ENCODE measurements around the gene ACOT6.
A peak's percentile ranks its signal among the peaks of the same experiment; 100 is the strongest.
"Not testable (repeated sequence)": the region's sequence is repeated elsewhere in the genome, so short reads cannot be mapped to it uniquely, and the experiment has no call there.

ACOT6 gene

DNA sequence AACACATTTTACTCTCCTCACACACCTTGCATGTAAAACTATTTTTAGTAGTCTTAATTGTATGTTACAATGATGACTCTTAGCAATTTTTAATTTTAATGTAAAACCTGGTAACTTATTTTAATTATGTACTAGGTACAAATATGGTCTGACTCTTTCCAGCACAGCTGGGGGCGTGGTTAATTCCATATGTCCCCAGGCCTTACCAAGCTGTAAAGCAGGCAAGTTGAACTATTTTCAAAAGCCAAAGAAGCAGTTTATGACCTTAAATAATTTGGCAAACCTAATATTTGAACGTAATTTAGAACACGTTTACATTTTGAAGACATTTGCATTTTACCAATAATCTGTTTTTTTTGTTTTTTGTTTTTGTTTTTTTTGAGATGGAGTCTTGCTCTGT is 9.3 kb upstream of the ACOT6 start:
- no peak for DNase-seq

DNA sequence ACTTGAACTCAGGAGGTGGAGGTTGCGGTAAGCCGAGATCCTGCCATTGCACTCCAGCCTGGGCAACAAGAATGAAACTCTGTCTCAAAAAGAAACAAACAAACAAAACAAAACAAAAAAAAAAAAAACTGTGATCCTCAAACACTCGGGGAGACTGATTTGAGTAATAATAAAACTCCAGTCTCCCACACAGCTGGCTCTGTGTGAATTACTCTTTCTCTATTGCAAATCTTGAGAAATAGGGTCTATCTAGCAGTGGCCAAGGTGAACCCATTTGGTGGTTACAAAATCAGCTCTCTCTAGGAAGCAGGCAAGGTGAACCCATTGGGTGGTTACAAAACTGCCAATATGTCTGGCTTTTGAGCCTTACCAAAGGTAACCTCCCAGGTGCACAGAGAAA is 6.0 kb upstream of the ACOT6 start:
- DNase-seq: no peak

DNA sequence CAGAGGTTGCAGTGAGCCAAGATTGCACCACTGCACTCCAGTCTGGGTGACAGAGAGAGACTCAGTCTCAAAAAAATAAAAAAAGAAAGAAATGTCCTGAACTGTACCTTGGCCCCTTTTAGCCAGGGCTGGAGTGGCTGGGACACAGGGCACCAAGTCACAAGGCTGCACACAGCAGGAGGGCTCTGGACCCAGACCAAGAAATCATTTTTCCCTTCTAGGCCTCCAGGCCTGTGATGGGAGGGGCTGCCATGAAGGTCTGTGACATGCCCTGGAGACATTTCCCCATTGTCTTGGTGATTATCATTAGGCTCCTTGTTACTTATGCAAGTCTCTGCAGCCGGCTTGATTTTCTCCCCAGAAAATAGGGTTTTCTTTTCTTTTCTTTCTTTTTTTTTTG is 5.1 kb upstream of the ACOT6 start:
- no peak for DNase-seq

DNA sequence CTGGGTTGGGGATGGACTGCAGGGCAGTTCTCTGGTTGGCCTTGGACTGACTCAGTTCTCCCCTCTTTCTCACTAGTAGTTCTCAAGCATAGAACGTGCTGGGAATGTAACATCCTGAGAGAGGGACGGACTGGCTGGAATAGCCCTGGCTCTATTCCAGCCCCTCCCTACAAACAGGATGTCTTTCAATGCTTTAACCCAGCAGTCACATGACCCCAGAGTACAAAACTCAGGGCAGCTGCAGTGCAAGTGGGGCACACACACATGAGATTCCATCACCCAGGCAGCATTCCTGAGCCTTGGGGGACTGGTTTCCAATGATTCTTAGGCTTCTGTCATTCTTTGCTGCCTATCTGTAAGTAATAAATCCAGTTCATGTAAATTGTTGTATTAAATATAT is 1.6 kb upstream of the ACOT6 start:
- no peak for DNase-seq

DNA sequence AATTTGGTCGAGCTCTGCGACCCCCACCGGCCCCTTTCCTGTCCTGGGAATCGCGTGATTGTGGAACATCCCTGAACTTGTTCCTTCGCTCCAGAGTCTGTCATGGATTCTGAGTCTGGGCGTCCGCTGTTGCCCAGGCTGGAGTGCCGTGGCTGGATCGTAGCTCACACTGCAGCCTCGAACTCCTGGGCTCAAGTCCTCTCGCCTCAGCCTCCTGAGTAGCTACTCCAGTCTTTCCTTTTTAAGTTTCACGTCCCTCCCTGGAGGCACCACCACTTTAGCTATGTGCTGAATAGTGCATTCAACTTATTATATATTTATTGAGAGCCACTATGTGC is 698 bp downstream of the ACOT6 start:
- DNase-seq: no peak

DNA sequence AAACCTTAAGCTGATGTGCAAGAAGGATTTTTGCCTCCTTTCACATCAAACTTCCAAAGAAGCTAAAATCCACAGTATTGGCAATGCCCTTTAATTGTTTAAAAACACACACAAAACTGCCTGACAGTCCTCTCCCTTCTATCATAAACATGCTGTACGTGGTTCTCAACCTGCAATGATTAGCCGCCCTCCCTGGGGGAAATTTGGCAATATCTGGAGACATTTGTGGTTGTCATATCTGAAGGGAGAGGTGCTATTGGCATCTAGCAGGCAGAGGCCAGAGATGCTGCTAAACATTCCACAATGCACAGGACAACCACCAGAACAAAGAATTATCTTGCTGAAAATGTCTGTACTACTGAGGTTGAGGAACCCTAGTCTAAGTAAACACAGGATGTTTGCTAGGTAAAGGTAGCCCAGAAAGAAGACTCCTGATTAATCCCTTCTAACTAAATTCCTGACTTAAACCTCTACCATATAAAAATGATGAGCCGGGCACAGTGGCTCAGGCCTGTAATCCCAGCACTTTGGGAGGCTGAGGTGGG is 1.2 kb downstream of the ACOT6 start:
- DNase-seq: no peak

DNA sequence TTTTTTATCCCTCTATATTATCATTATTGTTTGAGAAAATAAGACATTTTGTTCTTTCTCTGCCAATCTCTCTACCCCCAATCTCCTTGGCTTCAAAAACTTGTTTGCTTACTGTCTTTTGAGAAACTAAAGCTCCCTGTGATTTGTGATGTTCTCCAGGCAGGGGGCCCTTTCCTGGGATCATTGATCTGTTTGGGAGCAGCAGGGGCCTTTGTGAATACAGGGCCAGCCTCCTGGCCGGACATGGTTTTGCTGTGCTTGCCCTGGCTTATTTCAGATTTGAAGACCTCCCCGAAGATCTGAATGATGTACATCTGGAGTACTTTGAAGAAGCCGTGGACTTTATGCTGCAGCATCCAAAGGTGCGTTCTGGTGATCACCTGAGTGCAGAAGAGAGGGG is 4.5 kb downstream of the ACOT6 start:
- no peak for DNase-seq

DNA sequence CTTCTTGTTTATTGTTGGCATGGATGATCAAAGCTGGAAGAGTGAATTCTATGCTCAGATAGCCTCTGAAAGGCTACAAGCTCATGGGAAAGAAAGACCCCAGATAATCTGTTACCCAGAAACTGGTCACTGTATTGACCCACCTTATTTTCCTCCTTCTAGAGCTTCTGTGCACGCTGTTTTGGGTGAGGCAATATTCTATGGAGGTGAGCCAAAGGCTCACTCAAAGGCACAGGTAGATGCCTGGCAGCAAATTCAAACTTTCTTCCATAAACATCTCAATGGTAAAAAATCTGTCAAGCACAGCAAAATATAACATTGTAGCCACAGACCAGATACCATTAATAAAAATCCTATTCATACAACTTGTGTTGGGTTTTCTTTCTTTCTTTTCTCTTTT is 7.2 kb downstream of the ACOT6 start:
- DNase-seq: no peak

DNA sequence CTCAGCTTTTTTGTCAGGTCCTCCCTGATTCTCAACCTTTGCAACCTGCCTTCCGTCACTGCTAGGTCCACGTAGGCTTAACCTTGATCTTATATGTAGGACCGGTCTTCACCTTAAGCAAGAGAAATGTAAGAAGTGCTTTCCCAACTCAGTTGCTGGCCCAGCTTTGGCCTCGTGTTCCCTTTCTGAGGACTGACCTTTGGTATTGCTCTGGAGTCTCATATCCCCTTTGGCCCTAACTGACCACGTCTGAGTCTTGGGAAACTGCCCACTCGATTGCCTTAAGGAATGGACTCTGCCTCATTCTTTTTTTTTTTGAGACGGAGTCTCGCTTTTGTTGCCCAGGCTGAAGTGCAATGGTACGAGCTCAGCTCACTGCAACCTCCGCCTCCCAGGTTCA is 8.0 kb downstream of the ACOT6 start:
- DNase-seq: no peak

DNA sequence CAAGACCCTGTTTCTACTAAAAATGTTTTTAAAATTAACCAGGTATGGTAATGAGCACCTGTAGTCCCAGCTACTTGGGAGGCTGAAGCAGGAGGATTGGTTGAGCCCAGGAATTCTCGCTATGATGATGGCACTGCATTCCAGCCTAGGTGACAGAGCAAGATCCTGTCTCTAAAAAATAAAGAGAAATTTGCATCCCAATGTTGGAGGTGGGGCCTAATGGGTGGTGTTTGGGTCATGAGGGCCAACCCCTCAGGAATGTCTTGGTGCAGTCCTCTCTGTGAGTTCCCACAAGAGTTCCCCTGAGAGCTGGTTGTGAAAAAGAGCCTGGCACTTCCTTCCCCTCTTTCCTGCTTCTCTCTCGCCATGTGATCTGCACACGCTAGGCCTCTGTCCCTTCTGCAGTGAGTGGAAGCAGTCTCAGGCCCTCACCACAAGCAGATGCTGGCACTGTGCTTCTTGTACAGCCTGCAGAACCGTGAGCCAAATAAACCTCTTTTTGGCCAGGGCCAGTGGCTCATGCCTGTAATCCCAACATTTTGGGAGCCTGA is 11.3 kb downstream of the ACOT6 start:
- no peak for DNase-seq

DNA sequence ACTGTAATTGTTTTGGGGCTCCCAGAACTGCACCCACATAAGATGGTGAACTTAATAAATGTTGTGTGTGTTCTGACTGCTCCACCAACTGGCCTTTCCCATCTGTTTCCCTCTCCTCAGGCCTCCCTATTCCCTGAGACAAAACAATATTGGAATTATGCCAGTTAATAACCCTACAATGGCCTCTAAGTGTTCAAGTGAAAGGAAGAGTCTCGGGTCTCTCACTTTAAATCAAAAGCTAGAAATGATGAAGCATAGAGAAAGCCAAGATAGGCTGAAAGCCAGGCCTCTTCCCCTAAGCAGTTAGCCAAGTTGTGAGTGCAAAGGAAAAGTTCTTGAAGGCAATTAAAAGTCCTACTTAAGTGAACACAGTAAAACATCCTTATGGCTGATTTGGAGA is 13.4 kb downstream of the ACOT6 start:
- no peak for DNase-seq

DNA sequence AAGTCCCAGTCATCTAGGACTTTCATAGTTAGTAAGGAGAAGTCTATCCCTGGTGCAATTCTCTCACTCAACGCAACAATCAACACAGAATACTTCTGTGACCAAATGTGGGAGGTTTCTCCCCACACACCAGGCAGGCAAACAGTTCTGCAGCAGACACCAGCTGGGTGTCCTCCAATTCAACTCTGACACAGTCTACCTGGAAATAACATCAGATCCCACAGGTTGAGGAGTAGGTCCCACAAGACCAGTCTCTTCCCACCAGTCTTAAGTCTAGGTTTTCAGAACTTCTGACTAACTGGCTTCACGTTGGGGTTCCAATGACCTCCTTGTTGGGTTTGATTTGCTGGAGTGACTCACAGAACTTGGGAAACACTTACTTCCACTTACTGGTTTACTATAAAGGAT is 14.8 kb downstream of the ACOT6 start:
- DNase-seq: no peak

DNA sequence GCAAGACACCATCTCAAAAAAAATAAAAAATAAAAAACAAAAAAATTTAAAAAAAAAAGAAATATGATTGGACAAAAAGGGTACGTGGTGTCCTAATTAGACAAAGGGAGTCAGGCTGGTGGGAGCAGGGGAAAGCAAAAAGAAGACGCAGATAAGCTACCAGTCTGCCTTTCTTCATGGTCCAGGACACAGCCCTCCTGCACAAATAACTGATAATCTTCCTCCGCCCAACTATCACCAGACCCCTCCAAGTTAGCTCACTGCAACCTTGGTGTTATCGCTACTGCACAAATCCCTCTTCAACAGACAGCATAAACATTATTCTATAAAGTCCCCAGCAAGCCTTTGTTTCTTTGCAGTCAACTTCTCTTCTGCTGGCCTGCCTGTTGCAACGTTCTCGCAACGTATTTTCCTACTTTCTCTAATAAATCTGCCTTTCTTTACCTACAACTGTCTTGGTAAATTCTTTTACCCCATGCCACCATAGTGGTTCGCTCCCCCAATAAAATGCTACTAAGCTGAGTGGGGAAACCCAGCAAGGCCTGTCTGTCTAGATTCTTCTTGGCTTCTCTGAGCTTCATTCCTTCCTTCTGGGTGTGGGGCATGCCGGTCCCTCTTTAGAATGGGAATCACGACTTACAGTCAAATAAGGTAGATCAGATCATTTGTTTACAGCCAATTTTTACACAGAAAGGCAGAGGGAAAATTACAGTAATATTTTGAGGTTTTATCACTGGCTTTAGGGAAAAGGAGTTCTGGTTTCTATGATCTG is 17.9 kb downstream of the ACOT6 start:
- no peak for DNase-seq

DNA sequence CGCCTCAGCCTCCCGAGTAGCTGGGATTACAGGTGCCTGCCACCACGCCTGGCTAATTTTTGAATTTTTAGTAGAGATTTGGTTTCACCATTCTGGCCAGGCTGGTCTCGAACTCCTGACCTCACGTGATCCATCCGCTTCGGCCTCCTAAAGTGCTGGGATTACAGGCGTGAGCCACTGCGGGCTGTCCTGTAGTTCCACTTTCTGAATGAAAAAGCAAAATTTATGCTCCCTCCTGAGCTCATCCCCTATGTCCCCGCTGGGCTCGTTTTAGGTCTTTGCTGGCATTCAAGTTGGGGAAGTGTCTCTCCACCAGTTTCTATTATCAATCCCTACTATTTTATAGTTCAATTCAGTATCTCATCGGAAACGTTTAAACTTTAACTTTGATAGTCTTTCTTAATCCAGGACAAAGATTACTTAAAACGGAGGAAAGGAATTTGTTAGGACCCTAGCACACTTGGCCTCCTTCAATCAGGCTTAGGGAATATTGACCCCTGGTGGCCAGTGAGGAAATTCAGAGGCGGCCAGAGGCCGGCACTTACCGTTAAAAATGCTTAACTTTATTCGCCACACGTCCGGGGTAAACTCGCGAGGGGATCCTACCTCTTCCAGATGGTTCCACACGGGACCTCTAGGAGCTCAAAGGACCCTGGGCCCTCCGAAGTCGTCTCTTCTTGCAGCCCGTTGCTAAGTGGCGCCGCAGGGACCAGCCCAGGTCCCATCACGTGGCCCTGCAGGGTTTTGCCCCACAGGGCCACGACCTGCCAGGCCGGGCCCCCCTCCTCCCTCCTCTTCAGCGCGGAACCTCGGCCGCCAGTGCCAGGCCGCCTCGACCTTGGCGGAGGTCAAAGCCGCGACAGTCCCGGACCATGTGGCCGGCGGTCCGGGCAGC is 21.0 kb downstream of the ACOT6 start:
- DNase-seq: peak; percentile 77

DNA sequence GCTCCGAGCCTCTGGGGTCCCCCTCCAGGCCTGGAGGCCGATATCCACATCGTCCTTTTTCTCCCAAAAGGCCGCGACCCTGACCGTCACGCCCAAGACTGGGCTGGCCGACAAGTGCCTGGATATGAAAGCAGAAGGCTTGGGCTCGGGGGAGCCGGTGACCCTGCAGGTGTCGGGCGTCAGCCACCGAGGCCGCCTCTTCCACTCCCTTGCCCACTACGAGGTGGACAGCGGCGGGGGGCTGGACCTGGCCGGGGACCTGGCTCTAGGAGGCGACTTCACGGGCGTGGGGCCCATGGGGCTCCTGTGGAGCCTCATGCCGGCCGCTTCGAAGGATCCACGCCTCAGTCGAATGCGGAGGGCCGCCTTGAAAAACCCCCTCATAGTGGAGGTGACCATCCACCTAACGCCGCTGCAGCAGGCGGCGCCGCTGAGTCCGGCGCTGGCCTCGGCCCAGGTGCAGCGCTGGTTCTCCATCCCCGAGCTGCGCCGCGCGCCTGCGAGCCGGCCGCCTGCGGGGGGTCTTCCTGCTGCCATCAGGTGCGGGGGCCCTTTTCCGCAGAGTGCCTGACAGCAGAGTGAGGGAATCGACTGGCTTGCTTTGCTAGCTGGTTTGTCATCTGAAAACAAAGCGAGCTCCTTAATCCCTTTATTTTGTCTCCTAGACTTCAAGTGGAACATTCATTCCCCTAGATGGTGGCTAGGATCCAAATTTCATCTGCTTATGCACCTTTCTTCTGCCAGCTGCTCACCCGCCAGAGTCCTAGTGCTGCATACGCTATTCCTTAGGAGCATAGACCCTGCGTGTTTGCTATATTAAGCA is 21.9 kb downstream of the ACOT6 start:
- DNase-seq: no peak

DNA sequence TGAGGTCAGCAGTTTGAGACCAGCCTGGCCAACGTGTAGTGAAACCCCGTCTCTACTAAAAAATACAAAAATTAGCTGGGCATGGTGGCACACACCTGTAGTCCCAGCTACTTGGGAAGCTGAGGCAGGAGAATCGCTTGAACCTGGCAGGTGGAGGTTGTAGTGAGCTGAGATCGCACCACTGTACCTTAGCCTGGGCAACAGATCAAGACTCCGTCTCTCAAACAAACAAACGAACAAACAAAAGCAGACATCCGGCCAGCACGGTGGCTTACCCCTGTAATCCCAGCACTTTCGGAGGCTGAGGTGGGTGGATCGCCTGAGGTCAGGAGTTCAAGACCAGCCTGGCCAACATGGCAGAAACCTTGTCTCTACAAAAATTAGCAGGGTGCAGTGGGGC is 24.0 kb downstream of the ACOT6 start:
- DNase-seq: not testable (repeated sequence)

DNA sequence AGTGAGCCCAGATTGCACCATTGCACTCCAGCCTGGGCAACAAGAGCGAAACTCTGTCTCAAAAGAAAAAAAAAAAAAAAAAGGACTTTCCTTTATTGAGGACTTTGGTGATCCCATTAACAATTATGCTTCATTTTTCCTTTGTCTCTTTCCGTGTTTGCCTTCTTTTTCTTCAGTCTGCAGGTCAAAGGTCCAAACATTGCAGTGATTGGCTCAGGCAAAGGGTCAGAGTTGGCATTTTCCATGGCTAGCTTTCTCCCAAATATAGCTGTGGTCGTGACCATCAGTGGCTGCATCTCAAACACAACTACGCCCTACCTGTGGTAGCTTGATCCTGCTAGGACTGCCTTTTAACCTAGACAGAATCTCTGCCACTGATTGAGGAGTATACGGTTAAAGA is 25.5 kb downstream of the ACOT6 start:
- DNase-seq: no peak

DNA sequence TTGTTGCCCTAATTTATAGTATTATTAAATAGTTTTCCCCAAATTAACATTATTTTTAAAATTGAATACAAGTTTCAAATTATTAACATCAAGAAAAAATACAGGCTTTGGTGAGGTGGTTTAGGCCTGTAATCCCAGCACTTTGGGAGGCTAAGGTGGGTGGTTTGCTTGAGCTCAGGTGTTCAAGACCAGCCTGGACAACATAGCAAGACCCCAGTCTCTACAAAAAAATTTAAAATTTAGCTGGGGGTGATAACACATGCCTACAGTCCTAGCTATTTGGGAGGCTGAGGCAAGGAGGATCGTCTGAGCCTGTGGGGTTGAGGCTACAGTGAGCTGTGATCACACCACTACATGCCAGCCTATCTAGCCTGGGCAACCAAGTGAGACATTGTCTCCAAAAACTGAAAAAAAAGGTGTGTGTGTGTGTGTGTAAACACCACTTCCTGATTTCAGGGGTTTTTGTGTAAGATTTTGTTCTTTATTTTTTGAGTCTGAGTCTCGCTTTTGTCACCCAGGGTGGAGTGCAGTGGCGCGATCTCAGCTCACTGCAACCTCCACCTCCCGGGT is 28.6 kb downstream of the ACOT6 start:
- no peak for DNase-seq

DNA sequence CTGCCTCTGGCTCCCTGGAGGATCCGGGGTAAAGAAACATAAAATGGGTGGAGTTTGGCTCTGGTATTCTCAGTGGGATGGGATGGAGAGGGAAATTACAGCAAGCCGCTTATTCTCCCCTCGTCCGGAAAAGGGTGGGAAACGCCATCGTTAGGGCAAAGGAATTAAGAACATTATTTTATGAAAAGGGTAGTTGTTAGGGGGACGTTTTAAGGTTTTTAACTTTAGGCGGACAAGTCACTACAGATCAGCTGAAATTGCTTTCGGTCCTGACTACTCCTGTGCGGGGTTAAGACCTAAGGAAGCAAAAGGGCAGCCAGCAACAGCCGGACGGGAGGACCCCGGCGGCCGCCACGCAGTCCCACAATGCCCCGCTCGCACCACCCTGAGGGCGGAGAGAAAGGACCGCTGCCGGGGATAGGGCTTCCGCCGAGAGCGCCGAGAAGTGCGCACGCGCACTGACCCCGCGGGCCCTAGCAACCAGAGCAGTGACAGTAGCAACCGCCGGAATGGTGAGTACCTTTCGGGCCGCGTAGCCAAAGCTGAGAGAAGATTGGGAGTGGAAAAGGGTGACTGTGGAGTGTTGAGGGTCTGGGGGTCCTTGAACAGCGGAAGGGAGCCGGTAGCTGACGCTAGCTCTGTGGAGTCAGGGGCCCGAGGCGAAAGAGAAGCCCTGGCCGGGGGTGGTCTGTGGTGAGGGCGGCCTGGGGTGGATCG is 32.4 kb downstream of the ACOT6 start, which contains the start of gene DNAL1:
DNAL1 (plus strand) TSS at position 456 of the 717 bp plus-strand sequence; CDS start at position 510, 54 bp downstream.
- DNase-seq: peak; percentile 96

DNA sequence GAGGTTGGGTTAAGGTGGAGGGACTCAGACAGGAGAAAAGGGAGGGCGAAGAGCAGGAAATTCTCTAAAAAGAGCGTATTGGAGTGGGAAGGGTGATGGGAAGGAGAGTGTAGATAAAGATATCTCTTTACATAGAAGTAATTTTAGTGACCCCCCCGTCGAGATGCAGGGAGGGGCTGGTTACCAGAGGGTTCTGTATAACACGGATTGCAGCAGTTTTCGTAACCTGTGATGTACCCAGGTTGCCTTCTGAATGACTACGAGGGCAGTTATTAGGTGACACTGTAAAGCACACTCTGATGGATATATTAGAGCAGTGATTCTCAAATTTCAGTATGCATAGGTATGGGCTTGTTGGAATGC is 32.9 kb downstream of the ACOT6 start:
- DNase-seq: no peak

DNA sequence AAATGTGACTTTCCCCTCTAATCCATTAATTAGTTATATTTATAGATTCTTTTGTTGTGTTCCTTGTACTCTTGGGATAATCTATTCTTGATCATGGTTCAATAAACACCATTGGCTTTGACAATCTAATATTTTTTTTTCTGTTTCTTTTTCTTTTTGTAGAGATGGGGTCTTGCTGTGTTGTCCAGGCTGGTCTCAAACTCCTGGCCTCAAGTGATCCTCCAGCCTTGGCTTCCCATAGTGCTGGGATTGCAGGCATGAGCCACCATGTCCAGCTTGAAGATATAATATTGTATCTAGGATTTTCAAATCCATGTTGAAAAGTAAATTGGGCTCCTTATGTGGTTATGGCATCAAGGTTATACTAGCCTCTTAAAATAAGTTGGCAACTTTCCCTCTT is 38.7 kb downstream of the ACOT6 start:
- no peak for DNase-seq

DNA sequence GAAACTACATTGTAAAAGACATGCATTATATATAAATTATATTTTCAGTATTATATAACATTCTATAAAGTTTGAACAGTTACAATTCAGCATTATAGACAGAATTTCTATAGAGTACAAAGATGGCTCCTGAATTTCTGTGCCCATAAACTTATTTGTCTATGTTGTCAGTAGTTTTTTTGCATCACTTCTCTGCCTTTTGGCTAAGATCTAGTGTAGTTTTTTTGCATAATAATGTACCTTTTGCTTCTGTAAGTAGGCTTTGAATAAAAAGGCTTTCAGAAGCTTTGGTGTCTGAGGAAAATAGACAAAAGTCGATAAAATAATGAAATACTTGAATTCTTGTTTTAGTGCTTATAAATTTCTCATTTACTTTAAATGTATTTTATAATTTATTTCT is 43.5 kb downstream of the ACOT6 start:
- DNase-seq: no peak
